Vagina (tissue), 2 donors: ENCODE data around the gene VGF. TPM values are rescaled to one million over a fixed set of nuclear protein-coding genes. Genes with fewer than 3 reads are reported as not detected.

Experiments used
- DNase-seq, 2 donors: peaks; one replicate each; pipeline ENCODE4 v3.0.0-alpha.2; 2017; ENCODE audit errors: extremely low spot score in 2 of 2
- H3K27ac ChIP-seq: fragments of 200-600 bp; sonication (generic); one replicate; pipeline ENCODE4 v1.5.1; 2019
- H3K27me3 ChIP-seq: fragments of 200-600 bp; sonication (generic); one replicate; pipeline ENCODE4 v1.5.1; 2019
- H3K36me3 ChIP-seq, 2 donors: fragments of 200-600 bp; sonication (generic); one replicate each; pipeline ENCODE4 v1.5.1; 2017 to 2019
- H3K4me1 ChIP-seq: fragments of 200-600 bp; sonication (generic); one replicate; pipeline ENCODE4 v1.5.1; 2019
- H3K4me3 ChIP-seq, 2 donors: fragments of 200-600 bp; sonication (generic); 1 replicate in 1 of 2; 2 replicates in 1 of 2; pipeline ENCODE4 v1.5.1; 2016 to 2019
- H3K9me3 ChIP-seq: fragments of 200-600 bp; sonication (generic); one replicate; pipeline ENCODE4 v1.5.1; 2019
- CTCF ChIP-seq, 3 experiments: fragments of 450-650 bp in 2 of 3; fragments of 200-600 bp in 1 of 3; sonication (generic) in 1 of 3; IDR thresholded peaks; one replicate each; pipeline ENCODE4 v1.5.1; 2017 to 2019; ENCODE audit warnings: antibody characterized with exemption in 3 of 3, mild to moderate bottlenecking in 2 of 3, moderate library complexity in 2 of 3
- POLR2A ChIP-seq, 2 donors: fragments of 450-650 bp; IDR thresholded peaks; one replicate each; pipeline ENCODE4 v1.6.1; 2017; ENCODE audit warnings: antibody characterized with exemption in 2 of 2, mild to moderate bottlenecking in 2 of 2, moderate library complexity in 2 of 2
- POLR2AphosphoS5 ChIP-seq, 2 donors: sonication (generic); formaldehyde crosslinking; IDR thresholded peaks; one replicate each; pipeline ENCODE4 v1.9.0; 2017; ENCODE audit warnings: antibody characterized with exemption in 2 of 2, mild to moderate bottlenecking in 2 of 2, low read depth in 1 of 2; ENCODE audit not compliant: insufficient read depth in 1 of 2
- intact Hi-C: fragments of 100-400 bp; cut with DNase I; formaldehyde crosslinking; loops from one replicate; pipeline ENCODE4 v1.15.1; 2023
- total RNA-seq: library from RNA; depleted of rRNA; stranded (reverse); fragments of >200 nt; gene quantifications from one replicate; pipeline ENCODE4 v1.2.3, GENCODE V29; 2016

VGF gene
- total RNA-seq, result 1.2 TPM

GRCh38 chr7:101165075-101165957 lies at the start of gene VGF:
TSS of gene VGF (minus strand) at chr7:101165569. CDS start at chr7:101164843, 726 bp downstream.
- Histone ChIP-seq H3K4me1 (peaks cover 47% of the 10 kb centered on the region), H3K36me3 (peaks cover 0 to 5% of the 10 kb centered on the region in 2 donors), H3K9me3 (no peaks in the 10 kb centered on the region), H3K4me3 (peak within 1 kb of the TSS in 1 of 2 donors; percentile 7), H3K27me3 (peaks cover 8% of the 10 kb centered on the region), H3K27ac (no peak within 1 kb of the TSS)
- intact Hi-C loops, result no loop called here
- DNase-seq, result no peak
- TF ChIP-seq POLR2A (IDR thresholded peaks at IDR 0.05) (no peak), POLR2AphosphoS5 (IDR thresholded peaks at IDR 0.05; ENCODE audit: insufficient read depth in 1 of 2, low read depth in 1 of 2) (peak; percentile 54 to 86), CTCF (IDR thresholded peaks at IDR 0.05) (no peak)

- no peak for TF ChIP-seq POLR2AphosphoS5 (IDR thresholded peaks at IDR 0.05; ENCODE audit: insufficient read depth in 1 of 2, low read depth in 1 of 2)
- no peak for TF ChIP-seq CTCF (IDR thresholded peaks at IDR 0.05)
- no peak for TF ChIP-seq POLR2A (IDR thresholded peaks at IDR 0.05)
- peaks cover 0 to 55% of the 10 kb centered on the region in 2 donors for H3K36me3 ChIP-seq
These were observed 46.6 kb upstream of the VGF start for GRCh38 chr7:101212014-101212413.

GRCh38 chr7:101211501-101211900 lies 46.1 kb upstream of the VGF start:
- H3K4me1 ChIP-seq, result peaks cover 10% of the 10 kb centered on the region
- intact Hi-C loops, result no loop called here
- no peak overlapping the region for H3K27ac ChIP-seq
- H3K36me3 ChIP-seq, result peaks cover 0 to 55% of the 10 kb centered on the region in 2 donors
- H3K9me3 ChIP-seq, result no peaks in the 10 kb centered on the region
- no peak for TF ChIP-seq POLR2A (IDR thresholded peaks at IDR 0.05)
- no peak for TF ChIP-seq CTCF (IDR thresholded peaks at IDR 0.05)
- no peak for TF ChIP-seq POLR2AphosphoS5 (IDR thresholded peaks at IDR 0.05; ENCODE audit: insufficient read depth in 1 of 2, low read depth in 1 of 2)
- H3K27me3 ChIP-seq, result no peaks in the 10 kb centered on the region
- no peak for DNase-seq
- no peak overlapping the region for H3K4me3 ChIP-seq

More at GRCh38 chr7:101212014-101212413, 46.6 kb upstream of the VGF start:
- no peak overlapping the region for H3K27ac ChIP-seq
- H3K4me1 ChIP-seq, result peaks cover 15% of the 10 kb centered on the region
- no peak overlapping the region for H3K4me3 ChIP-seq
- DNase-seq, result no peak
- no peaks in the 10 kb centered on the region for H3K9me3 ChIP-seq
- intact Hi-C loops, result no loop called here
- H3K27me3 ChIP-seq, result no peaks in the 10 kb centered on the region

GRCh38 chr7:101210143-101210542 lies 44.8 kb upstream of the VGF start:
- Histone ChIP-seq H3K27me3 (no peaks in the 10 kb centered on the region), H3K4me3 (no peak overlapping the region), H3K9me3 (no peaks in the 10 kb centered on the region), H3K27ac (no peak overlapping the region), H3K36me3 (peaks cover 0 to 55% of the 10 kb centered on the region in 2 donors), H3K4me1 (no peaks in the 10 kb centered on the region)
- no peak for DNase-seq
- intact Hi-C loops, result no loop called here
- TF ChIP-seq POLR2AphosphoS5 (IDR thresholded peaks at IDR 0.05; ENCODE audit: insufficient read depth in 1 of 2, low read depth in 1 of 2), result no peak
- TF ChIP-seq POLR2A (IDR thresholded peaks at IDR 0.05), result no peak
- no peak for TF ChIP-seq CTCF (IDR thresholded peaks at IDR 0.05)

- Histone ChIP-seq H3K4me3 (no peak overlapping the region), H3K9me3 (no peaks in the 10 kb centered on the region), H3K27ac (no peak overlapping the region), H3K4me1 (no peaks in the 10 kb centered on the region), H3K27me3 (no peaks in the 10 kb centered on the region), H3K36me3 (peaks cover 0 to 55% of the 10 kb centered on the region in 2 donors)
- intact Hi-C loops, result no loop called here
- TF ChIP-seq POLR2A (IDR thresholded peaks at IDR 0.05) (no peak), CTCF (IDR thresholded peaks at IDR 0.05) (no peak), POLR2AphosphoS5 (IDR thresholded peaks at IDR 0.05; ENCODE audit: insufficient read depth in 1 of 2, low read depth in 1 of 2) (no peak)
- DNase-seq, result no peak
These were observed 43.4 kb upstream of the VGF start for GRCh38 chr7:101208794-101209193.
